Stimulated activated CD8-positive, alpha-beta memory T cell treated with anti-CD3 and anti-CD28 coated beads, Interleukin-7, amount 100 ng/mL, for 4 hours (primary cell): ENCODE results near the gene GNAI3.

Experiments
- DNase-seq, 2 donors: peaks; one replicate each; pipeline ENCODE4 v3.0.0-alpha.2; 2020; ENCODE audit warnings: low read depth in 2 of 2

Gene GNAI3

GRCh38 chr1:109624201-109625010 is 76.0 kb downstream of the GNAI3 start:
- DNase-seq = no peak

GRCh38 chr1:109625176-109625575 is 76.8 kb downstream of the GNAI3 start:
- no peak for DNase-seq

- no peak for DNase-seq
Measured at GRCh38 chr1:109625601-109626560, 77.5 kb downstream of the GNAI3 start.

GRCh38 chr1:109626682-109627408 is 78.4 kb downstream of the GNAI3 start:
- DNase-seq = no peak

- no peak for DNase-seq
Measured at GRCh38 chr1:109627692-109628399, 79.4 kb downstream of the GNAI3 start.

GRCh38 chr1:109628540-109629321 is 80.3 kb downstream of the GNAI3 start:
- no peak for DNase-seq

- no peak for DNase-seq
Measured at GRCh38 chr1:109629372-109630030, 81.1 kb downstream of the GNAI3 start.

- no peak for DNase-seq
Measured at GRCh38 chr1:109630081-109630897, 81.9 kb downstream of the GNAI3 start.

GRCh38 chr1:109630898-109631512 is 82.6 kb downstream of the GNAI3 start:
- DNase-seq = no peak

- no peak for DNase-seq
Measured at GRCh38 chr1:109631513-109632505, 83.4 kb downstream of the GNAI3 start.

GRCh38 chr1:109632671-109633346 is 84.4 kb downstream of the GNAI3 start:
- DNase-seq = no peak

GRCh38 chr1:109634292-109634691 is 85.9 kb downstream of the GNAI3 start:
- no peak for DNase-seq

- no peak for DNase-seq
Measured at GRCh38 chr1:109634771-109635750, 86.6 kb downstream of the GNAI3 start.

GRCh38 chr1:109635862-109636200 is 87.4 kb downstream of the GNAI3 start:
- DNase-seq = no peak

- no peak for DNase-seq
Measured at GRCh38 chr1:109636201-109636952, 88.0 kb downstream of the GNAI3 start.
